ENCODE measurements around the gene SRP68. TPM values are rescaled to one million over a fixed set of nuclear protein-coding genes. Genes with fewer than 3 reads are reported as not detected.

Gene SRP68
- total RNA-seq, 1 donor from 2014 or later = 86.7 TPM

DNA sequence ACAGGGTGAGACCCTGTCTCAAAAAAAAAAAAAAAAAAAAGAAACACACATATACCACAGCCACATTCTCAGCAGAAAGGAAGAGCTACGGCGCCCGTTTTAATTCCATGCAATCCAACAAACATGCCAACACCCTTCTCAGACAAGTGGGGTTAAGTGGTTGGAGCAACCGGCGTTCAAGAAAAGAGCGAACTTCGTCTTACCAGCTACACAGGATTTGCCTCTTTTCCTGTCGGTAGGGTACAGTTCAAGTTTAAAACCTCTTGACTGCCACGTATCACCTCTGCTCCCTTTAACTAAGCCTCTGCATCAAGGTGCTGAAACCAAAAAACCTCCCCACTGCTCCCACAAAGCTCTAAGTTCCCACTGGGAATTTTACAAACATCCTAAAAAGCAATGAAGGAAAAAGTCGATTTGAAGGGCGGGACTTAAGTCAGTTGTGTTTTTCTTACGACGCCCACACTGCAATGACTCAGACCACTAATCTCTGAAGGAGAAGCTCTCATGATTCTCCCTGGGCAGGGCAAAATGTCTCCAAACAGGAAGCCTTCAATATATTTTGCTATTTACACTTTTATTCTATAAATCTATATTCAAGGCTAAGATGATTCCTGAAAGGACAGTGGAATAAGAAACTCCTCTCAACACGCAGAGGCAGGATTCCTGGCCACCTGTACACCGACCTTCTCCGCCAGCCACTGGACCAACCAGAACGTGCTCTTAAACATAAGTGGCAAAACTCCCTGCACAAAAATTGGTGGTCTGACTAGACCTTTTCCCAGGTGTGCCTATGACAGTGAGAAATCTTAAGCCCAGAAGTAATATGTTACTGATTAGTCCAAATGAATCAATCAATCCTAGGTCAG, 18.8 kb downstream of the SRP68 start:
- Mint-ChIP-seq H3K9me3 (peaks cover 4% of the 10 kb centered on the region), H3K27me3 (no peaks in the 10 kb centered on the region), H3K27ac (peak overlapping the region; percentile 99), H3K4me1 (ENCODE audit: unreplicated experiment) (peaks cover 17% of the 10 kb centered on the region), H3K36me3 (peaks cover 46% of the 10 kb centered on the region), H3K4me3 (peak overlapping the region; percentile 80)
- TF ChIP-seq, protein P1, sequence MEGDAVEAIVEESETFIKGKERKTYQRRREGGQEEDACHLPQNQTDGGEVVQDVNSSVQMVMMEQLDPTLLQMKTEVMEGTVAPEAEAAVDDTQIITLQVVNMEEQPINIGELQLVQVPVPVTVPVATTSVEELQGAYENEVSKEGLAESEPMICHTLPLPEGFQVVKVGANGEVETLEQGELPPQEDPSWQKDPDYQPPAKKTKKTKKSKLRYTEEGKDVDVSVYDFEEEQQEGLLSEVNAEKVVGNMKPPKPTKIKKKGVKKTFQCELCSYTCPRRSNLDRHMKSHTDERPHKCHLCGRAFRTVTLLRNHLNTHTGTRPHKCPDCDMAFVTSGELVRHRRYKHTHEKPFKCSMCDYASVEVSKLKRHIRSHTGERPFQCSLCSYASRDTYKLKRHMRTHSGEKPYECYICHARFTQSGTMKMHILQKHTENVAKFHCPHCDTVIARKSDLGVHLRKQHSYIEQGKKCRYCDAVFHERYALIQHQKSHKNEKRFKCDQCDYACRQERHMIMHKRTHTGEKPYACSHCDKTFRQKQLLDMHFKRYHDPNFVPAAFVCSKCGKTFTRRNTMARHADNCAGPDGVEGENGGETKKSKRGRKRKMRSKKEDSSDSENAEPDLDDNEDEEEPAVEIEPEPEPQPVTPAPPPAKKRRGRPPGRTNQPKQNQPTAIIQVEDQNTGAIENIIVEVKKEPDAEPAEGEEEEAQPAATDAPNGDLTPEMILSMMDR (conservative IDR thresholded peaks at IDR 0.05) = no peak
- DNase-seq (ENCODE audit: extremely low spot score, unreplicated experiment) = no peak

DNA sequence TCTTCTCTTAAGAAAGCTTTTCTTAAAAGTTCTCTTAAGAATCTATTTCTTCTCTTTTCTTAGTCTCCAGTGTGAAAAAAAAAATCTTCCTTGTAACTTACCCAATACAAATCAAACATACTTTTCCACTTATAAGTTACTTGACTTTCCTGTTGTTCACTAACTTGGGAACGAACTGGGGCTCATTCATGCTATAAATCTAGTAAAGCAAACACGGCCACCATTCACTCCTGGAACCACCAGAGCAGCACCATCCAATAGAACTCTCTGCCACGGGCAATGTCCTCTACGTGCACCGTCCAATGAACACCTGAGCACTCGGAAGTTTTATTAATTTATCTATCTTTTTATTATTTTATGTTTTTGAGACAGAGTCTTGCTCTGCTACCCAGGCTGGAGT, 20.8 kb downstream of the SRP68 start:
- DNase-seq (ENCODE audit: extremely low spot score, unreplicated experiment) = no peak
- Mint-ChIP-seq H3K4me3 (peak overlapping the region; percentile 79), H3K27ac (peak overlapping the region; percentile 93), H3K9me3 (peaks cover 4% of the 10 kb centered on the region), H3K27me3 (no peaks in the 10 kb centered on the region), H3K36me3 (peaks cover 46% of the 10 kb centered on the region), H3K4me1 (ENCODE audit: unreplicated experiment) (peaks cover 17% of the 10 kb centered on the region)
- TF ChIP-seq, protein P1 (conservative IDR thresholded peaks at IDR 0.05) = no peak

DNA sequence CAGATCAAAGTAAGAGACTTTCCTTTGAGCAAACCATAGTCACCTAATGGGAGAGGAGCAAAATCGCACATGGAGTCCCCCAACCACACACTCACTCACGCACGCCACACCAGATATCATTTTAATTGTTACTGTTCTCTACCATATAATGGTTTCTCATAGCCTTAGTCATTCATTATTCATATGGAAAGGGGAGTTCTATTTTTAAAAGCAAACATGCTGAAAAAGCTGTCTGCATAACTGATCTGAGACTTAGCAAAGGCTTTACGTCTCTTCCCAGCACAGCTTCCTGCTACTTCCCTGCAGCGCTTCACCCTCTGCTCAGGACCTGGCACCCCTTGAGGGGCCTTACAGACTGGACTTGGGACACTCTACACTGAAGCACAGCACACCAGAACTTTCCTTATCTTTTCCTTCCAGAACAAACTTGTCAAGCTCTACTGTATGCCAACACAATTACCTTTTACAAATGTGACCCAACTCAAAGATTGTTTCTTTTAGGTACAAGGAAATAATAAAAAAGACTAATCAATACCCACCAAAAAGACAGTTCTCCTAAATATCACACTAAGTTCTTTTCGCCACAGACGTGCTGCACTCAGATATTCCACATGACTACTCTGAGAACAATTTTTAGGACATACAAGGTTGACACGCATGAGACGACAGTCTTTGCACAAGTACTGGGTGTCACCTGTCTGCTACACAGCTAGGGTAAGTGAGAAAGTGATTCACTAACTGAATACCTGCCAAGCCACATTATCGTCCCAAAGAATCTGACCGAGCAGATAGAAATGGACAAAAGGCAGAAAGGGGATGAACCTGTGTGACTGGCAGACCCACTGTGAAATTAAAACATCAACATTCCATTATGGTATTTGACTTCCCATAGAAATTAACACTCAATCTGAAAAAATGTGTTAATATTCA, 21.5 kb downstream of the SRP68 start:
- peaks cover 4% of the 10 kb centered on the region for H3K9me3 Mint-ChIP-seq
- peak overlapping the region; percentile 65 for H3K4me3 Mint-ChIP-seq
- H3K27ac Mint-ChIP-seq = peak overlapping the region; percentile 93
- H3K27me3 Mint-ChIP-seq = no peaks in the 10 kb centered on the region
- no peak for DNase-seq (ENCODE audit: extremely low spot score, unreplicated experiment)
- peaks cover 41% of the 10 kb centered on the region for H3K36me3 Mint-ChIP-seq
- peaks cover 13% of the 10 kb centered on the region for H3K4me1 Mint-ChIP-seq (ENCODE audit: unreplicated experiment)
- TF ChIP-seq, protein P1 (conservative IDR thresholded peaks at IDR 0.05) = no peak

DNA sequence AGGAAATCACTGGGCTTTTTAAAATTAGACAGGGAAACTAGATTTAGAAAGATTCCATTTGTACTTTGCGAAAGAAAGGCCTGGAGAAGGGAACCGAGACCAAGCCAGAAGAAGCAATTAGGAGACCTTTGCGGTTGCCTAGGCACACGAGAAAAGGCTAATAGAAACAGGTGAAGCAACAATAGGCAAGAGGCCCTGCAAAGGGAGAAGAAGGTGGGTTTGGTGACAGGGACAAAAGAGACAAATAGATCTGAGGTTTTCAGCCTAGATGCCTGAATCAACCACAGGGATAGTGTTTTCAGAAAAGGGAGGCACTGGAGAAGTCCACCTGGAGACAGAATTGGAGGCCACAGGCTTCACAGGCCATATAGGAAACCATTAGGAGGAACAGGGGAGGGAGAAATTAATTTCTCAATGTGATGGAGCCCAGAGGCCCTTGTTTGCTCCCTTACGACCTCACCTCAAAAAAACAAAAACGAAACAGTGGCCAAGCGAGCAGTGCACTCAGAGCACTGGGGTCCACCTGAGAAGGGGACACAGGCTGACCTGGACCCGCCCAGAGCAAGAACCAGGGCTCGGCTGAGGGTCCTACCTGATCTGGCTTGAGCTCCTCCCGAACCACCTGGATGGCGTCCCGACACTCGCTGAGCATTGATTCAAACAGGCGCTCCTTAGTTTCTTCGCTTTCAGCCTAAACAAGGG, 22.3 kb downstream of the SRP68 start:
- H3K36me3 Mint-ChIP-seq = peaks cover 47% of the 10 kb centered on the region
- H3K27ac Mint-ChIP-seq = peak overlapping the region; percentile 93
- H3K4me3 Mint-ChIP-seq = peak overlapping the region; percentile 37

More for the DNA sequence above, 22.3 kb downstream of the SRP68 start:
- Mint-ChIP-seq H3K27me3 (no peaks in the 10 kb centered on the region), H3K4me1 (ENCODE audit: unreplicated experiment) (peaks cover 13% of the 10 kb centered on the region), H3K9me3 (peaks cover 4% of the 10 kb centered on the region)
- no peak for DNase-seq (ENCODE audit: extremely low spot score, unreplicated experiment)
- TF ChIP-seq, protein P1 (conservative IDR thresholded peaks at IDR 0.05) = no peak
